HG03095 (cell line): ENCODE data around the gene CYSLTR2.
"Not testable (repeated sequence)": the region's sequence is repeated elsewhere in the genome, so short reads cannot be mapped to it uniquely, and the experiment has no call there.

Experiments
- ATAC-seq: cut with Tn5 transposase; IDR thresholded peaks from one replicate; pipeline ENCODE4 v1.9.1; 2021; ENCODE audit warnings: moderate library complexity; ENCODE audit not compliant: unreplicated experiment

Gene CYSLTR2

DNA sequence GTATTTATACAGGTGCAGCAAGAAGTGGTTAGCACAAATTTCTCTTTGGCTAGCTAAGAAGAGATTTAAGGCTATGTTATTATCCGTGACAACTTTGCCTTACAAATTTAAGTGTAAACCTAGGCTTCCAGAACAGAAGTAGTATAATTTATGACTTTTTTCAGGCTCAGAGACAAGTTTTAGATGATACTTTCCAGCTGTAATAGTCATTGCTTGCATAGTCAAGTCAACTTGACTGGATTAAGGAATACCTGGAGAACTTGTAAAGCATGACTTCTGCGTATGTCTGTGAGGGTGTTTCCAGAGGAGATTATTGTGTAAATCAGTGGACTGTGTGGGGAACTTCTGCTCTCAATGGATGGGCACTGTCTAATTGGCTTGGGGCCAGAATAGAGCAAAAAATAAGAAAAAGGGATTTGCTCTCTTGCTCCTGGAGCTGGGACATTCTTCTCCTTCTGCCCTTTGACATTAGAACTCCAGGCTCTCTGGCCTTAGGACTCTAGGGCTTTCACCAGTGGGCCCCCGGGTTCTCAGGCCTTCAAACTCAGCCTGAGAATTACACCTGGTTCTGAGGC is 33.0 kb downstream of the CYSLTR2 start:
- no peak for ATAC-seq

- no peak for ATAC-seq
Measured at GRCh38 chr13:48687249-48687648, 33.5 kb downstream of the CYSLTR2 start.

DNA sequence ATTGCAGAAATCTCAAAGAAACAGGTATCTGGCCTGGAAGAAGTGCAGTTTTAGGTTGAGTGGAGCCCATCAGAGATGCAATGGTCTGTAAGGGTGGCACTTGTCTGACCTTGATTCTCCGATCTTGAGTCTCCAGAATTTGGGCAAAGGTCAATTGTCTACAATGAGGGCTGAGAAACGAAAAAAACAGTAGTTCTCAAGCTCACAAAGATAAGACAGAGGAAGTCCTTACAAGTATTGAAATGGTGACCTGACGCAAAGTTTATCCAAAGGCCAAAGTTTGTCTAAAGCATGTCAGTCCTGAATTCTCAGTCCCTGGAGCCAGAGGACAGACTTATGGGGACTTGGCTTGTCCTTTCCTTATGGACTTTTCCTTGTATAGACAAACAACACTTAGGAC is 40.3 kb downstream of the CYSLTR2 start:
- ATAC-seq: no peak

DNA sequence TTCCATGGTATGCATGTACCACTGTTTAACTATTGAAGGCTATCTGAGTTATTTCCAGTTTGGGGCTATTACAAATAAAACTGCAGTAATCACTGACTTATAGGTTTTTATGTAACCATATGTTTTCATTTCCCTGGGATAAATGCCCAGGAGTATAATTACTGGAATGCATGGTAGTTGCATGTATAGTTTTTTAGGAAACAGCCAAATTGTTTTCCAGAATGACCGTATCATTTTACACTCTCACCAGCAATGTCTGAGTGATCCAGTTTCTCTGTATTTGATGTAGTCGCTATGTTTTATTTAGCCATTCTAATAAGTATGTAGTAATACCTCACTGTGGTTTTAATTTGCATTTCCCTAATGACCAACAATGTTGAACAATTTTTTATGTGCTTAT is 42.0 kb downstream of the CYSLTR2 start:
- no peak for ATAC-seq

- ATAC-seq: not testable (repeated sequence)
Measured at GRCh38 chr13:48696676-48697075, 42.9 kb downstream of the CYSLTR2 start.

DNA sequence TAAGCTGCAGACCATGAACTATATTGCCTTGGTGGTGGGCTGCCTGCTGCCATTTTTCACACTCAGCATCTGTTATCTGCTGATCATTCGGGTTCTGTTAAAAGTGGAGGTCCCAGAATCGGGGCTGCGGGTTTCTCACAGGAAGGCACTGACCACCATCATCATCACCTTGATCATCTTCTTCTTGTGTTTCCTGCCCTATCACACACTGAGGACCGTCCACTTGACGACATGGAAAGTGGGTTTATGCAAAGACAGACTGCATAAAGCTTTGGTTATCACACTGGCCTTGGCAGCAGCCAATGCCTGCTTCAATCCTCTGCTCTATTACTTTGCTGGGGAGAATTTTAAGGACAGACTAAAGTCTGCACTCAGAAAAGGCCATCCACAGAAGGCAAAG is 53.7 kb downstream of the CYSLTR2 start:
- no peak for ATAC-seq

DNA sequence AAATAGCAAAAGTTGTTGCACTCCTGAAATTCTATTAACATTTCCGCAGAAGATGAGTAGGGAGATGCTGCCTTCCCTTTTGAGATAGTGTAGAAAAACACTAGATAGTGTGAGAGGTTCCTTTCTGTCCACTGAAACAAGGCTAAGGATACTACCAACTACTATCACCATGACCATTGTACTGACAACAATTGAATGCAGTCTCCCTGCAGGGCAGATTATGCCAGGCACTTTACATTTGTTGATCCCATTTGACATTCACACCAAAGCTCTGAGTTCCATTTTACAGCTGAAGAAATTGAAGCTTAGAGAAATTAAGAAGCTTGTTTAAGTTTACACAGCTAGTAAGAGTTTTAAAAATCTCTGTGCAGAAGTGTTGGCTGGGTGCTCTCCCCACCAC is 55.0 kb downstream of the CYSLTR2 start:
- no peak for ATAC-seq

DNA sequence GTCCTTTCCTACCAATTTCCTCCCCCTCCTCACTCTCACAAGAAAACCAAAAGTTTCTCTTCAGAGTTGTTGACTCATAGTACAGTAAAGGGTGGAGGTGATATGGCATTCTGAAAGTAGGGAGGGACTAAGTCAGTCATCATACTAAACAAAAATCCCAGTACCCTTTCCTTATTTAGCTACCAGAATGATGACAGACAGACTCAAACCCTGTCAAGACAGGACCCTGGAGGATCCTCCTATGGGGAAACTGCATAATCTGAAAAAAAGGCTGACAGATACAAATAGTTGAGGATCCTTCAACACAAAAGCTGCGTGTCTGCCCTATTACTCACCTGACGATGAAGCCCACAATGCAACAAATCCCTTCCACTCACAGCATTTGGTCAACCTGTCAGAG is 55.5 kb downstream of the CYSLTR2 start:
- no peak for ATAC-seq

- no peak for ATAC-seq
Measured at GRCh38 chr13:48710160-48710559, 56.4 kb downstream of the CYSLTR2 start.

DNA sequence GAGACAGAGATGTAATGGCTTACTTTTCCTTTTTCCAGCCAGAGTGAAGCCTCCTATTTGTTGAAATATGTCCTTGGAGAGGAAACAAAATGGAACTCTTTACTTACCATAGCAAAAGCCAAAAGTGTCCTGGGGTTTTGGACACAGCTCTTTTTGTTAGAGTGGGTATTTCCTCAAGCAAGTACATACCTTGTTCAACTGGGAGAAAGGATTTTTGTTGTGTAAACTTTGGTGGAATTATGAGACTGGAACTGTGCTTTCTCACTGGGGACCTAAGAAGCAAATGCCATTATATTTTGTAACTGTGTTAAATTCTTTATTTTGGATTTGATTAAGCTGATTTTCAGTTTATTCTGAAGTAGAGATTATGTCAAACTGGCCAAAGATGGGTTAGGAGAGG is 58.4 kb downstream of the CYSLTR2 start:
- no peak for ATAC-seq

- ATAC-seq: no peak
Measured at GRCh38 chr13:48715977-48716376, 62.2 kb downstream of the CYSLTR2 start.

DNA sequence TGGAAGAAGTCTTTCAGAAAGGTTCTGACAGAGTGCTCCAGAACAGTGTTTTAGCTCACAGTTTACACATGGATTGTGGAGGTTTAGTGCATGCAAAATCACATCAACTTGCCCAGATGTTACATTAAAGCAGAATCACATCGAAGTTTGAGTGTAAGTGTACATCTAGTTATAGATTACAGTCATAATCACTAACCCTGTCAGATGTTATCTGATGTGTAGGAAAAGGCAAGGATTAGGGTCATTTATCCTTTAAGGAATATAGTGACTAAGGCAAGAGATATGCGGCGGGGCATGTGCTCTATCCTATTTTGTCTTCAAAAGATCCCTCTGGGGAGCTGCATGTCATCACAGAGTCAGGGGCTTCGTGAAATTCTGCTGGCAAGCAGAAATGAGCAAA is 66.9 kb downstream of the CYSLTR2 start:
- ATAC-seq: no peak

DNA sequence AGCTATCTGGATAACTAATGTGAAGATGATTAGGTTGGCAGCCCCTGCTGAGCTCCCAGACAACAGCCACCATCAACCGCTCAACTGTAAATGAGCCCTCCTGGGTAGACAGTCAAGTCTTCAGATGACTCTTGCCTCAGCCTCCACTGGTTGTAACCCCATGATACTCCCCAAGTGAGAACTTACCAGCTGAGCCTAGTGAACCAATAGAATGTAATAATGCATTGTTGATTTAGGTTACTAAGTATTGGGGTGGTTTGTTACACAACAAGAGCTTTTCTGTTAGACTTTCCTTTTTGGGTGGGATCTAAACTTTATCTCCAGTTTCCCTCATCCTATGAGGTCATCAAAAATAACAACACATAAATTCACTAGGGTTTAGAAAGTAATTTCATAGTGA is 69.4 kb downstream of the CYSLTR2 start:
- no peak for ATAC-seq

DNA sequence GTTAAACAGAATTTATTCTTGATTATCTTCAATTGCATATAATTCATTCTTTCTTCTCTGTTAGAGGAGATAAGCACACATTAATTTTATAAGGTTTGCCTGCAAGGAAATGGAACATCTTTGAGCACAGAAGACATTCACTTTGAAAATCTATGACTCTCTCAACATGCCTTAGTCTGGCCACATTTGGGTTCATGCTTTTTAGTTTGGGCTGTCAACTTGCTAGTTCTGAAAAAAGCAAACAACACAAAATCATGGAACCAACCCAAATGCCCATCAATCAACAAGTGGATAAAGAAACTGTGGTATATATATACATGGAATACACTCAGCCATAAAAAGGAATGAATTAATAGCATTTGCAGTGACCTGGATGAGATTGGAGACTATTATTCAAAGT is 71.5 kb downstream of the CYSLTR2 start:
- ATAC-seq: no peak

DNA sequence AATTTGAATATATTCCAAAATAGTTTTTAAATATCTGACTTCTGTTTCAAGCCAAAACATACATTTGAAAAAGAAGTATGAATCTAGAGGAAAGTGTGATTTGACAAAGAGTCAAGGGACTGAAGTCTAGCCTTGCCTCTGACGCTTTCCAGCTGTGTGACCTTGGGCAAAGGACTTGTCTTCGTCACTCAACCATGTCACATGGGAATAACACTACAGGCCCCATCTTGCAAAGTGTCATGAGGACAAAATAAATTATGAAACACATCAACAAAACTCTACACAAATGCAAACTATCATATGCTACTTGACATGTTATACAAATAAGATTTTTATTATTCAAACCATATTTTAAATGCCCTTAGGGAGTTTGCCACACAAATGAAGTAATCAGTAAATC is 73.0 kb downstream of the CYSLTR2 start:
- no peak for ATAC-seq

- no peak for ATAC-seq
Measured at GRCh38 chr13:48727241-48728011, 73.7 kb downstream of the CYSLTR2 start.

GRCh38 chr13:48728226-48728625 is 74.5 kb downstream of the CYSLTR2 start:
- no peak for ATAC-seq

DNA sequence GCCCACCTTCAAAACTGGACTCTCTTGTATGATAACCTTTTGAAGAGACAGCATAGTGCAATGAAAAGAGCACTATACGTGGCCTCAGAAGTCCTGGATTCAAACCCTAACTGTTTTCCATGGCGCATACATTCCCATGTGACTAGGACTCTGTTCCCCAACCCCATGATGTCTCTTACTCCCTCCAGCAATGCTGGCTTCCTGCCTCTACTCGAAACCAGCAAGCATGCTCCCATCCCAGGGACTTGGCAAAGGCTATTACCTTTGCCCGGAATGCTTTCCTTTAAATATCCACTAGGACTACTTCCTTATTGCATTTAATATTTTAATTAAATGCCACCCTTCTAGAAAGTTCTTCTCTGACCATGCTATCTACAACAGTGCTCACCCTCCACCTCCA is 75.1 kb downstream of the CYSLTR2 start:
- ATAC-seq: no peak

GRCh38 chr13:48729856-48730255 is 76.1 kb downstream of the CYSLTR2 start:
- ATAC-seq: no peak

DNA sequence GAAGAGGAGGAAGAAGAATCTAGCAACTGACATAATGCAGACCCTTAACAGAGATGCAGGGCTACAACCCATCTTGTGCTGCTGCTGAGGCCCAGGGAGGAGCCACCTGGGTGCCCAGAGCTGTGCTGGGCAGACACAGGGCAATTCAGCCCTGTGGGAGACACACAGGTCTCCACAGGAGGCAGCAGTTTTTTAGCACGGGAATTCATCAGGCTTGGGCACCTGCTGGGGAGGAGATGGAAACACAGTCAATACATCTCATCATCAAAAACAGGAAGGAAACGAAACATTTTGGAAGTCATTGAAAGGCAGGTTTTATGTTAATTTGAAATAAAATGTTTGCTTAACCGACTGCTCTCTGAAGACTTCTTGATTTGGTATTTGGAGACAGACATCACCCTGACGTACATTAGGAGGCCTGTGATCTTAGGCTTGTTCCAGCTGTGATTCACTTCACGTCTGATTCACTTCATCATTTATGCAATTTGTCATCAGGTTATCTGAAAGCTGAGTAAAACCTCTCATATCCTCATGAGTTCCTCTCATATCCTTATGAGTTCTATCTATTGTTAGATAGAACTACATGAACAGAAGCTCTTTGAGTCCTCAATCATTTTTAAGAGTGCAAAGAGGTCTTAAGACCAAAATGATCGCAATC is 77.4 kb downstream of the CYSLTR2 start:
- ATAC-seq: no peak

GRCh38 chr13:48731957-48732569 is 78.3 kb downstream of the CYSLTR2 start:
- ATAC-seq: no peak
